ENCODE data around the gene TBC1D3D. TPM values are rescaled to one million over a fixed set of nuclear protein-coding genes. Genes with fewer than 3 reads are reported as not detected.

The TBC1D3D gene
- total RNA-seq, result not detected in 2 replicates

GRCh38 chr17:38003676-38004075 is at the start of gene TBC1D3D:
TBC1D3D (plus strand) TSS chr17:38003976; CDS start chr17:38005561, 1,585 bp downstream.

GRCh38 chr17:37988960-37989359 is 14.8 kb upstream of the TBC1D3D start, which contains the start of gene TBC1D3L:
TBC1D3L (minus strand) TSS chr17:37989060; CDS start chr17:37987520, 1,540 bp downstream.

Other genes with a start within 250 kb of the TBC1D3D start
- not detected in 2 replicates for gene TBC1D3K, start 79.6 kb upstream of the TBC1D3D start, total RNA-seq
- gene TBC1D3L, start 14.9 kb upstream of the TBC1D3D start, total RNA-seq, result 1.3 and 2.7 TPM in 2 replicates
- gene TBC1D3C, start 64.7 kb downstream of the TBC1D3D start, total RNA-seq, result 0.32 TPM in 1 of 2 replicates, not detected in the other
- not detected in 2 replicates for gene TBC1D3E, start 124.0 kb downstream of the TBC1D3D start, total RNA-seq
- gene TBC1D3, start 188.6 kb downstream of the TBC1D3D start, total RNA-seq, result not detected in 2 replicates

Measured in epithelial cell of umbilical artery (primary cell).